Measurements from ENCODE around the gene OOSP4A. TPM values are rescaled to one million over a fixed set of nuclear protein-coding genes. Genes with fewer than 3 reads are reported as not detected.

OOSP4A gene
- total RNA-seq, 4 donors from 2014 or later, result not detected

GRCh38 chr11:59953463-59954218 lies 10.2 kb upstream of the OOSP4A start:
- no peak for DNase-seq (ENCODE audit: low spot score in 2 of 2)
- TF ChIP-seq POLR2A (IDR thresholded peaks at IDR 0.05), result no peak
- TF ChIP-seq, protein P1, sequence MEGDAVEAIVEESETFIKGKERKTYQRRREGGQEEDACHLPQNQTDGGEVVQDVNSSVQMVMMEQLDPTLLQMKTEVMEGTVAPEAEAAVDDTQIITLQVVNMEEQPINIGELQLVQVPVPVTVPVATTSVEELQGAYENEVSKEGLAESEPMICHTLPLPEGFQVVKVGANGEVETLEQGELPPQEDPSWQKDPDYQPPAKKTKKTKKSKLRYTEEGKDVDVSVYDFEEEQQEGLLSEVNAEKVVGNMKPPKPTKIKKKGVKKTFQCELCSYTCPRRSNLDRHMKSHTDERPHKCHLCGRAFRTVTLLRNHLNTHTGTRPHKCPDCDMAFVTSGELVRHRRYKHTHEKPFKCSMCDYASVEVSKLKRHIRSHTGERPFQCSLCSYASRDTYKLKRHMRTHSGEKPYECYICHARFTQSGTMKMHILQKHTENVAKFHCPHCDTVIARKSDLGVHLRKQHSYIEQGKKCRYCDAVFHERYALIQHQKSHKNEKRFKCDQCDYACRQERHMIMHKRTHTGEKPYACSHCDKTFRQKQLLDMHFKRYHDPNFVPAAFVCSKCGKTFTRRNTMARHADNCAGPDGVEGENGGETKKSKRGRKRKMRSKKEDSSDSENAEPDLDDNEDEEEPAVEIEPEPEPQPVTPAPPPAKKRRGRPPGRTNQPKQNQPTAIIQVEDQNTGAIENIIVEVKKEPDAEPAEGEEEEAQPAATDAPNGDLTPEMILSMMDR (IDR thresholded peaks at IDR 0.05), result no peak
- intact Hi-C loops (cut with DNase I; ENCODE audit: low total_unique reads), result no loop called here
- 78 to 87% methylated on average over 4 of the region's 4 CpGs for WGBS, 2 donors
- no peak overlapping the region for H3K4me3 ChIP-seq (ENCODE audit: low read depth, poor library complexity, severe bottlenecking)

DNA sequence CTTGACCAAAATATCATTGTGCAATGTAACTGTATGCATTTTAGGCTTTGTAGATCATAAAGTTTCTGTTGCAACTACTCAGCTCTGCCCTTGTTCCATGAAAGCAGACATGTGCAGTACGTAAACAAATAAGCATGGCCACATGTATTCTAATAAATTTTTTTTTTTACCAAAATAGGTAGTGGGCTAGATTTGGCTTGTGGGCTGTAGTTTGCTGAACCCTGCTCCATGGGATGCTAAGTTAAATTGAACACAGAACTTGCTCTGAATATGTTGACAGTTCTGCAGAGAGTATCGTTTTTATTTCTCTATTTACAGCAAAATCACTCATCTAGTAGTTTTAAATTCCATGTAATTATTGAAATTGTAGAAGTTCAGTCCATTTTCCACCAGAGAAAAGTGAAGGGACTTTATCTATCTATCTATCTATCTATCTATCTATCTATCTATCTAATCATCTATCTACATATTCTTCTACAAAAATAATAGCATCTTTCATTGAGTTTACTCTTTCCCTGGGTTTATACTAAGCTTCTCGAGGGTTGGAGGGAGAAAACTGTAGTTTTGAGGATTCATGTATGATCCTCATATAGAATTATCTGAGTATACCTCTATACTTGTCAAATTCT lies 9.5 kb upstream of the OOSP4A start:
- no peak overlapping the region for H3K4me3 ChIP-seq (ENCODE audit: low read depth, poor library complexity, severe bottlenecking)
- WGBS, 2 donors, result 66 to 73% methylated on average over 3 of the region's 3 CpGs
- DNase-seq (ENCODE audit: low spot score in 2 of 2), result no peak
- intact Hi-C loops (cut with DNase I; ENCODE audit: low total_unique reads), result no loop called here
- TF ChIP-seq, protein P1 (IDR thresholded peaks at IDR 0.05), result no peak
- TF ChIP-seq POLR2A (IDR thresholded peaks at IDR 0.05), result no peak

DNA sequence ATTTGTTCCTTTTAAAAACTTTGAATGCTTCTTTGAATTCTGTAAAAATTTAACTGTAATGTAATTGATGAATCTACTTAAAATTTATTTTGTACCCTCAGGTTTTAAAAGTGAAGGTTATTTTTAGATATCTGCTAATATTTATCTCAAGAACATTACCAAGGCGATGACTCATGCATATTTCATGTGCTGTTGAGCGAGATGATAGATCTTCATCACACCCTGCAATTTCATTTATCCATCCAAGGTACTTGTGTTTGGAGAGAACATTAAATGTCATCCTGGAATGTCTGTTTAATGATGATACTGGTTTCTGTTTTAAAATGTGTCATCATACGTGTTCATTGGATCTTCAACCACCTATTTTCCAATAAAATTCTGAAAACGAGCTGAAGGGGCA lies 6.7 kb upstream of the OOSP4A start:
- 36 to 44% methylated on average over 4 of the region's 4 CpGs for WGBS, 2 donors
- no peak overlapping the region for H3K4me3 ChIP-seq (ENCODE audit: low read depth, poor library complexity, severe bottlenecking)
- intact Hi-C loops (cut with DNase I; ENCODE audit: low total_unique reads), result no loop called here
- DNase-seq (ENCODE audit: low spot score in 2 of 2), result no peak
- TF ChIP-seq, protein P1 (IDR thresholded peaks at IDR 0.05), result no peak
- TF ChIP-seq POLR2A (IDR thresholded peaks at IDR 0.05), result no peak

DNA sequence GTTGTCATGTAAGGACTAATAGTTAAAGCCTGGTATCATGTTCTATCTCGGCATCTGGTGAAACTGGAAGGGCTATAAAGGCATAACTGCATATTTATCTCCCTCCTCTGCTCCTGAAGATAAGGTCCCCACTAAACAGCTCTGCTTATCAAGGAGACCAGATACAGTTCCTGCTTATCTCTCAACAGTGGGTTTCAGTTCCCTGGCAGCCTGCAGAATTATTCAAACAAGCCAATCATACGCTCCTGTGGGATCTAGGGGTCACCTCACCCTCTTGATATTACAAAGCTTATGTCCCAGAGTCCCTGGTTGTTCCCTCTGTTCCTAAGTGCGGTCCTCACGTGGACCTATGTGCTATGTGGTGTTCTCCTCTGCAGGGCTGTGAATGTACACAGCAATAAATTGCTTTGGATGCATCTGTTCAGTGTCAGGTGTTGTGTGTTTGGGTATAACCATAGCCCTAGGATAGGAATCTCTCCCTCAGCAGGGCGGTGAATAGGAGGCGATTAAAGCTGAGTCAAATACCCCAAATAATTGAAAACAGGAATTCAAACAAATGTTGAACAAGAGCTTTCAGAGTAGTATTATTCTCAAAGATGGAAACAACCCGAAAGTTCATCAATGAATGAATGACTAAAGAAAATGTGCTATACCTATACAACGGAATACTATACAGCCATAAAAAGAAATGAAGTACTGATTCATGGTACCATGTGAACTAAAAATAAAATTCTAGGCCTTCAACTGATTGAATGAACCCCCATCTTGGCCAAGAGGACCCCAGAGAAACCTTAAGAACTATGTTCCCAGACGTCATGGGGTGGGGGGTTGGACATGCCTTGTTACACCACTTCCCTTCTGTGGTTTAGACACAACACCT lies 3.1 kb upstream of the OOSP4A start:
- TF ChIP-seq, protein P1 (IDR thresholded peaks at IDR 0.05), result no peak
- TF ChIP-seq POLR2A (IDR thresholded peaks at IDR 0.05), result no peak
- H3K4me3 ChIP-seq (ENCODE audit: low read depth, poor library complexity, severe bottlenecking), result no peak overlapping the region
- WGBS, 2 donors, result 78 to 79% methylated on average over 9 of the region's 9 CpGs
- intact Hi-C loops (cut with DNase I; ENCODE audit: low total_unique reads), result no loop called here
- no peak for DNase-seq (ENCODE audit: low spot score in 2 of 2)

DNA sequence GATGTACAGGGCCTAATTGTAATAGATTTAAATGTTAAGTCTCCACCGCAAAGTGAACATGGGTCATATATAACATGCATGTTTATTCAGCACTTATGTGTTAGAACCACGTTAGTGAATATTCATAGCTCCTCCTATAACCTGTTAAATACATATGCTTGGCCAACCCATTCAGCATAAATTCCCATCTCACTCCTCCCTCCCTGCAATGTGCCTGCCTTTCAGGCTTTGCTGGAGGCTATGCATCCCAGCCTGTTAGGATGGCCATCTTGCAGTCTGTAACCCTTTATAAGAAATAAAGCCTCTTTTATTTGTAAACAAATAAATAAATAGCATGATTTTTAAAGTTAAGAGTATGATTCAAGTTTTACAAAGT lies 1.7 kb upstream of the OOSP4A start:
- no peak for TF ChIP-seq POLR2A (IDR thresholded peaks at IDR 0.05)
- TF ChIP-seq, protein P1 (IDR thresholded peaks at IDR 0.05), result no peak
- no peak for DNase-seq (ENCODE audit: low spot score in 2 of 2)
- intact Hi-C loops (cut with DNase I; ENCODE audit: low total_unique reads), result no loop called here
- 73 to 75% methylated on average over 2 of the region's 2 CpGs for WGBS, 2 donors
- no peak overlapping the region for H3K4me3 ChIP-seq (ENCODE audit: low read depth, poor library complexity, severe bottlenecking)
